Suppressor macrophage (primary cell): ENCODE data around the gene NT5DC3.

Experiments used
- DNase-seq, 4 experiments: peaks; one replicate each; pipeline ENCODE4 v3.0.0-alpha.2; 2020 to 2022

NT5DC3 gene

DNA sequence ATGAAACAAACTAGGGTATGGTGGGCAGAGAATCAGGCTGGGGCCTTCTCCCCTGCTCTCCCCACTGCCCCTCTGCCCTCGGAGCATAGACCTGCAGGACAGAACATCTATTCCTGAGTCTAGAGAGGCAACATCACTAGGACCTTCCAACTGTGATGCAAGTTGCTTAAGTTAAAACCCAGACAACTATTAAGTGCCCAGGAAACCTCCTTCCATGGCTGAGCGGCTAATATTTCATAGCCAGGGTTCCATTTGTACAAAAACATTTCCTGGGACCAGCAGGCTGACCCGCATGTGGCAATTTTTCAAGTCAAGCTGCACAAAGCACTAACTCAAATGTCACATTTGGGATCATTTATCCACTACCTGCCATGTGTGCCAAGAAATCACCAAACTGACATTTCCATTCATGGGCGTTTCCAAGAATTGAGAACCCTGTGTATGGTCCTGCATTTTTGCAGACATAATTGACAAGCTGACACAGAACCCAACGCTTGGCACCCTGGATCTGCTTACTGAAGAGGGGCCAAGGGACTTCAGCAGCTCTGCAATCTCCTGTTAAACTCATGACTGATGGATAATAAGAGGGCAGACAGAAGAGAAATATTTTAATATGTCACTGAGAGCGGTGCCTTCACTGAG is 32.7 kb downstream of the NT5DC3 start:
- no peak for DNase-seq

DNA sequence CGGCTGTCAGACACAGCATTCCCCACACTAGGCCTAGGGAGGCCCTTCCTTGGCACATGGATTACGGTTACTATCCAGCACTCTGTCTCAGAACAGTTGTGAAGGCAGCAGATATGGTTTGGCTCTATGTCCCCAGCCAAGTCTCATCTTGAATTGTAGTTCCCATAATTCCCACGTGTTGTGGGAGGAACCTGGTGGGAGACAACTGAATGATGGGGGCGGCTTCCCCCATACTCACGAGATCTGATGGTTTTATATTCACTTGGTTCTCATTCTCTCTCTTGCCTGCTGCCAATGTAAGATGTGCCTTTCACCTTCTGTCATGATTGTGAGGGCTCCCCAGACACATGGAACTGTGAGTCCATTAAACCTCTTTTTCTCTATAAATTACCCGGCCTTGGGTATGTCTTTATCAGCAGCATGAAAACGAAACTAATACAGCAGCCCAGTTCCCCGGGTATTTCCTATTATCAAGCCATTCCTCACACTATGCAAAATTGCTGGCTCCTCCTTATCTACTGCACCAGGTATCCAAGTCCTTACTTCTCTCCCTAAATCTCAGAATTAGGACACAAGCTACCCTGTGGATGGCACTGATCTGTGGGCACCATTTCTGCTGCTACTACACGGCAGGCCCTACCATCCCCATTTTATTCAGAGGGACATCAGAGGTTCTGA is 33.3 kb downstream of the NT5DC3 start:
- DNase-seq, result no peak

DNA sequence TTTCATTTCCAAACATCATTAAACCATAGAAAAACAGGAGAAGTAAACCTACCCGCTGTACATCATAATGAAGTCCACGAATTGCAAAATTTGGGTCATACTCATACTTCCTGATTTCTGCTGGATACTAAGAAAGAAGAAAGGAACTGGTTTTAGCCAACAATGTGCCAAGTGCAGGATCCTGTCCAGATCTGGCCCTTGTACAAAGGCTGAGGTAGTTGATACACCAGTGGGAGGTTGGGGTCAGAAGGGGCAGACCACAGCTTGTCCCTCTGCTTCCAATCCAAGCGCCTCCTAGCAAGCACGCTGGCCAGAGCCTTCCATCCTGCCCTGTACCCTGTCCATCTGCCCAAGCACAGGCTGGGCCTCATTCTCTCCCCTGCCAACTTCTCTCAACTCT is 34.2 kb downstream of the NT5DC3 start:
- peak; percentile 62 to 88 (median 76) for DNase-seq

DNA sequence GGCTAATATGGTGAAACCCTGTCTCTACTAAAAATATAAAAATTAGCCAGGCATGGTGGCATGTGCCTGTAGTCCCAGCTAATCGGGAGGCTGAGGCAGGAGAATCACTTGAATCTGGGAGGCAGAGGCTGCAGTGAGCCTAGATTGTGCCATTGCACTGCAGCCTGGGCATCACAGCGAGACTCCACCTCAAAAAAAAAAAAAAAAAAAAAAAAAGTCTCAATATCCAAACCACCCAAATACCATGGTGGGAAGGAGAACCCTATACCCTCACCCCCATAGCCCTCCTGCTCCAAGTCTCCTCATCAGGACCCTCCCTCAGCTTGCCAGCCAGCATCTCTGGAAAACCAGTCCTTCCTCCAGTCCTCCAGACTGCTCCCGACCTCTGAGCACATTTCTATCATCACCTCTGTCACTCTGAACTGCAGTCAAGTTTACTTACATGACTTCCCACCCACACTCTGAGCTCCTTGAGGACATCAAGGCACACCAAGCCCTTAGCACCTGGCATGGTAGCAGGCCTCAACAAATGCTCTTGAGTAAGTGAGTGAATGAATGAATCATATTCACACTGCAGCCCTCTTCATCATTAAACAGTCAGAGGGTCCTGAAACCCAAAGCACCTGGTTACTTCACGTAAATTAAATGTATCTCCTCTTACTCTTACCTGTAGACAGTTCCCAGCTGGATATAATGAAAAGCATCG is 35.2 kb downstream of the NT5DC3 start:
- no peak for DNase-seq

DNA sequence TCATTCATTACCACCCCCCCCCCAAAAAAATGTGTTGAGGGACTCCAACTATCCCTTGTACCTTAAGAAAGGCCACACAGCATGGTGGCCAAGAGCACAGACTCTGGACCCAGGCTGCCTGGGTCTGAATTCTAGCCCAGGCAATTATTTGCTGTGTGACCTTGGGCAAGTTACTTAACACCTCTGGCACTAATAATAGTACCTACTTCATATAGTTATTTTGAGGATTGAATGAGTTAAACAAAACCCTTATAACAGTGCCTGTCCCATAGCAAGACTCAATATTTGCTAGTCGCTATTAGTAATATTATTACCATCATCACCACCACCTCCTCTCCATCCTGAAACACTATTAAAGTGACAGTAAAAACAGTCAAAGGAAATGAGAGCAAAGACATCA is 37.2 kb downstream of the NT5DC3 start:
- DNase-seq, result no peak

DNA sequence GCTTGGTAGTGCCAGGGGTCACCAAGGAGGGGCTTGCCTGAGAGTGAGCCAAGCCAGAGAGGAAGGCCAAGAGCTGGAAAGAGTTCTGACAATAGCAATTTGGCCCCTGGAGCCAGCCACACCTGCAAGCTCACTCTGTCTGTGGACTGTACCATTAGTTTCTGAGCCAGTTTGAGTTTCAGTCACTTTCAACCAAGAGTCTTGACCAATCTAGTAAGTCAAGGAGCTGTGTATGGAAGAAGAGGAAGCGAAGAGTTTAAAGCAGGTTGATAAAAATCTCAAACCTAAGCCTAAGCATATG is 38.5 kb downstream of the NT5DC3 start:
- DNase-seq, result no peak

DNA sequence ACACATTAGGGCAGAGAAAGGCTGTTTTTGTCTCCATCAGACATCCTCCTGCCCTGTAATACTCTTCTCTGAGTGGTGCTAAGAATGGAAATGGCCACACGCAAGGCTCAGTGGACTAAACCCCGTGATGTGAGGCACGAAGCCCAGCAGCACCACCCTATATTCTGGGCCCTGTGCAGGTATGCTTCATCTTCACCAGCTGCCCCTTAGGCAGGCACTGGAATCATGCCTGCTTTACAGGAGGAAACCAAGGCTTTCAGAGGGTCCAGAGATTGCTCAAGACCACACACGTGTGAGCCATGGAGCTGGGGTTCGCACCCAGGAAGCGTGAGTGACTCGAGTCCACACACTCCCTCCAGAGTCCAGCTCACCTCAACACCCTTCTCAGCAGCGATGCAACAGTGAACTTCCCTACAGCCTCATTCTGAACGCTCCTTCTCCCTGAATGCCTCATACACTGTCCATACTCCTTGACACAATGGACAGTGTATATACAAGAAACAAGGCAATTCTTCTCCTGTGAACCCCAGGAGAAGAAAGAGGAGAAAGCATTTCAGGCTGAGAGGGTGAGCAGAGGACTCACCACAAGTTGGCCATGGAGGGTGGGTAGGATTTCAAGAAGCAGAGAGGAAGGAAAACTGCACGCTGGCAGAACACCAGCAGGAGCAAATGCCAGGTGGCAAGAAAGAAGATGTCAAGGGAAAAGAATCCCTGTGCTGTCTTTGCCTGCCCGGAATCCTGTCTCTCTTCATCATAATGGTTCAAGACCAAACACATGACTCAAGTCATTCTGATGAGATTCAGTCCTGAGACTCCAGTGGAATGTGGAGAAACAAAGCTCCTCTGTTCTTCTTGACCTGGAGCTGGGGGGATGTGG is 39.1 kb downstream of the NT5DC3 start:
- no peak for DNase-seq

DNA sequence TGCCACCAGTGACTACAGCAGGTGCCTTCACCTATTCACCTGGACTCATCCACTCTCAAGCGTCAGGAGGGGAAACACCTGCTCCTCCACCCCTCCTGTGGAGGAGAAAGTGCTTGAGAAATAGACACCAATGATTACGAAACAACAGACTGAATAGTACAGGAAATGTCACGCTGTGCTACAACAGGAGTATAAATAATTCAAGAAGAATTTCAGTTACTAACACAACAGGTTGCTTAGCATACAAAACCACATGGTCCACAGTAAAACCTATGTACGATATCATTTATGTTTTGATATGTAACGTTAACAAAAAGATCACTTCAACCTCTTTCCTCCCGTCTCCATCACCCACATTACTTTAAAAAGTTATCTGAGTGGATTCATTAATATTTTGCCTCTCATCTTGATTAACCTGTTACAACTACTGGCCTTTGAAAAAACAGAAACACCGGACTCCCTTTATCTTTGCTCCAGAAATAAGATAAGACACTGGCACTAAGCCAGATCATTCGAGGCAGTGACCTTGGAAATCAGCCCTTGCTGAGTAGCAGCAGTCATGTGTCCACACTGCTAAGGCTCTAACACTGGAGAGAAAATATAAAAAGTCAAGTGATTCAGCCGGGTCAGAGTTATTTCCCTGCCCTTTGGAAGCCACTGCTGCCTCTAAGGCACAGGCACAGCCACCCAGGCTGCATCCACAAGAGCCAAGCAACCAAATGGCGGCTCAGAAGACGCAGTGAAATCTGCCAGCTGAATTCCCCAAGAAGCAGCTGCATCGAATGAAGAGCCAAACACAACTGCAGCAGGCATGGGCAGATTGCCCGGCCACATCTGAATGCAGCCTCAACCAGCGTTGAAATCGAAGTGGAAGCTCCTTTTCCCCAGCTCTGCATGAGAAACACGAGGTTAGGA is 40.9 kb downstream of the NT5DC3 start:
- DNase-seq, result peak in 3 of 4 experiments; percentile 15 to 40 (median 38)

DNA sequence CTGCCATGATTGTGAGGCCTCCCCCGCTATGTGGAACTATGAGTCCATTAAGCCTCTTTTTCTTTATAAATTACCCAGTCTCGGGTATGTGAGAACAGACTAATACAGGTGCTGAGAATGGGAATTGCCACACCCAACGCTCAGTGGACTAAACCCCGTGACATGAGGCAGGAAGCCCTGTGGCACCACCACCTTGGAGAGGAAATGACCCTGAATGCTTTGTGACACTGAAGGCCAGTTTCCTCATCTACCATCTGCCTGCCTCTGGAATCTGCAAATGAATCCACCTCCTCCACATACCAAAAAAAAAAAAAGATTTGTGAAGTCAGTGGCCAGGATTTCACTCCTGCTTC is 41.6 kb downstream of the NT5DC3 start:
- DNase-seq, result peak in 3 of 4 experiments; percentile 43 to 51 (median 46)

DNA sequence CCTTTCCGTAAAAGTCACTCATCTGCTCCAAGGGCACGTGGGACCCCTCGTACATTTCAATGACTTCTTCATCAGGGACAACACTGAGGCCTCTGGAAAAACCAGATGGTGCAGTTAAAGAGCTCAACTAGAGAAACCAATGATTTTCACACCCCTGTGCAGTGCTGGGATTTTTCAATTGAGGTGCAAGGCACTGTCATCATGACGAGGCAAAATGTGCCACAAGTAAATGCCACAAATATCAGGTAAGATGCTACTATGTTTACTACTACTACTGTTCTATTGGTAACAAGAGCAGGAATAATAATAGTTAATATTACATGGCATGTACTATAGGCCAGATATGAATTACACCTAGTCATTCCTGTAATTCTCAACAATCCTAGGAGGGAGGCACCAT is 42.4 kb downstream of the NT5DC3 start:
- DNase-seq, result no peak

DNA sequence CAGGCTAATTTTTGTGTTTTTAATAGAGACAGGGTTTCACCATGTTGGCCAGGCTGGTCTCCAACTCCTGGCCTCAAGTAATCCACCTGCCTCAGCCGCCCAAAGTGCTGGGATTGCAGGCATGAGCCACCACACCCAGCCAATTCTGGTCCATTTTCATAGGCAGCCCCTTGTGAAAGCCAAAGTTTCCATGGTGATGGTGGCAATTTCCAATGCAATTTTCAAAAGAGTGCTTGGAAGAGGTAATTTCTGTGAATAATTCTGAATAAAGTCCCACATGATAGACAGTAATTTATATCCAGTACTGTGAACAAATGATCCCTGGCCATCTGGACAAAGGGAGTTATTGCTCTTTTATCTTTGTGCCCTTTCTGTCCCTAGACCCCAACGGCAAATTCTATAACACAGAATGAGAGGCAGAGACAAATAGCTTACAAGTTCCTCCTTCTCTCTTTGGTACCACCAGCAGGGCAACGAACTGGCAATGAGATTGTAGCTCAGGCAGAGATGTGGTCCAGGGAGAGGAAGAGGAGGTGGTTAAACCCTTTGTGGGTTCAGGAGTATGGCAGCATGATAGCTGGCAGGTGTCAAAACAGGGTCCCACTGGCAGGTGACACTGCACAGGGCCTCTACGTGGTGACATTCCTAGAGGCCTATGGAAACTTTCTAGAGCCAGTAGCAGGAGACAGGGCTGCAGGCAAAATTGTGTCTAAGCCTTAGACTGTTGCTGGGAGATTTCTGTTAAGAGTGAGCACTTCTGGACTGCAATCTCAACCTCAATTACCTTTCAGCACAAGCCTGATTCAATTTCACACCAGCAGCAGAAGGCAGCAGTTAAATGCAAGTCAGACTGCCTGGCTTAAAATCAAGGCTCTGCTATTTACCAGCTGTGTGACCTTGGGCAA is 46.5 kb downstream of the NT5DC3 start:
- no peak for DNase-seq

DNA sequence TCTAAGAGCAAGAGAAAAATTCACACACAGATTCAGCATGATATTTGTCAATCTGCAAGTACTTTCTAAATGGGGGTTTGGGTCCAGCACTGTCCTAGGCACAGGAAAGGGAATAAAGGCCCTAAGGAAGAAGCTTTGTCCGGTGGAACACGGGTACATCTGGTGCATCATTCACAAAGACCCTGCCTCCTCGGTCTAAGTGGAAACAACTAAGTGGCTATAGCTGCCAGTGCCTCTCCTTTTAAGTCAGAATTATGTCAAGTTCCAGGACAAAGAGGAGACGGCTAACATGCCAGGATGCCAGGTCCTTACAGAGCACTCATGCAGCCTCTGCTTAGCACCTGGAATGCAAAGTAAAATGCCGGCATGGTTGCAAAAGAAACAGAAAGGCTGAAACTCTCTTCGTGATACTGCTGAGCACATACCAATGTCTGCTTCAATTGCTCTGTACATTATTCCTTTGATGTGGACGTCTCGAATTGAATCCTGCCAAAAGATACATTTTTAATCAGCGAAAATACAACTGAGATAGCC is 47.5 kb downstream of the NT5DC3 start:
- DNase-seq, result no peak

DNA sequence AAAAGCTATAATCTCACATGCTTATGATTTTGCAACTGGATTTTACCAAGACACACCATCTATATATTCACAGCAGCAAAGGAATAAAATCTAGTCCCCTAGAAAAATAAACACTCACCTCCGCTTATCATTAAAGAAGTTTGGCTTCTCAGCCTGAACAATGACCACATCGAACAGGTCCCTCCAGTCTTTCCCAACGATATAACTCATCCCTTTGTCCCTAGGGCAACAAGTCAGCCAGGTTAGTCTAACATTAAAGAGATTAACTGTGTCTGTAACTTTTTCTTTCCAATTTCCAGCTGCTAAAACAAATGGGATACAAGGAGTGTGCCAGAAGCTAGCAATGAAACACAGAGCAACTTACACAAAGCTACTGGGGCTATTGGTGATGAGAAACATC is 48.0 kb downstream of the NT5DC3 start:
- DNase-seq, result no peak

DNA sequence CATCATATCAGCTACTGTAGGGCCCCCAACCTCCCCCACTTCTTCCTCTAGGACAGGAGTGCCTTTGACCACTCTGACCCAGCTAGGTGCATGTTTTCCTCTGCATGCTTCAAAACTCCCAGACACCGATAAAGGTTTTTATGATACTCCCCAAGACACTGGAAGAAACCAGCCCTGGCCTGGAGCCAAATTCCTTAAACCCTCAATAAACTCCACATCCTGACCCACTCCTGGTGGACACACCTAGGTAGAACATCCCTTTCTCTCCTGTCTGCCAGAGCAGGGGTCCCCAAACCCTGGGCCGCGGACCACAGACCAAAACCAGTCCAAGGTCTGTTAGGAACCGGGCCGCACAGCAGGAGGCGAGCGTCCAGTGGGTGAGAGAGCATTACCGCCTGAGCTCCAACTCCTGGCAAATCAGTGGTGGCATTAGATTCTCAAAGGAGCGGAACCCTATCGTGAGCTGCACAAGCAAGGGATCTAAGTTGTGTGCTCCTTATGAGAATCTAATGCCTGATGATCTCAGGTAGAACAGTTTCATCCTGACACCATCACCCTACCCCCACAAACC is 49.6 kb downstream of the NT5DC3 start:
- DNase-seq, result no peak

DNA sequence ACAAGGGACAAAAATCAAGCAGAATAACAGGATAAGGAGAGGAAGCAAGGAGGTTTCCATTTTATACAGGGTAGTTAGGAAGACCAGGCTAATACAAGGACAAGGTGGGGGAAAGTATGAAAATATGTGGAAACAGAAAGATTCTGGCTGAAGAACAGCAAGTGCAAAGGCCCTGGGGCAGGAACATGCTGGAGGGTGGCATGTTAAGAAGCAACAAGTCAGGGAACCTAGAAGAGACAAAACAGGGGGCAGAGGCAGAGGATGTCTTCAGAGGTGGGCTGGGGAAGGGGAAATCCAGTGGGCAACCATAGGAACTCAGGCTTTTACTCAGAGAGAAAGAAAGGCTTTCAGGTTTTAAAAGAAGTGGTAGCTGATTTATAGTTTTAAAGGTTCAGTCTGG is 54.8 kb downstream of the NT5DC3 start:
- no peak for DNase-seq

DNA sequence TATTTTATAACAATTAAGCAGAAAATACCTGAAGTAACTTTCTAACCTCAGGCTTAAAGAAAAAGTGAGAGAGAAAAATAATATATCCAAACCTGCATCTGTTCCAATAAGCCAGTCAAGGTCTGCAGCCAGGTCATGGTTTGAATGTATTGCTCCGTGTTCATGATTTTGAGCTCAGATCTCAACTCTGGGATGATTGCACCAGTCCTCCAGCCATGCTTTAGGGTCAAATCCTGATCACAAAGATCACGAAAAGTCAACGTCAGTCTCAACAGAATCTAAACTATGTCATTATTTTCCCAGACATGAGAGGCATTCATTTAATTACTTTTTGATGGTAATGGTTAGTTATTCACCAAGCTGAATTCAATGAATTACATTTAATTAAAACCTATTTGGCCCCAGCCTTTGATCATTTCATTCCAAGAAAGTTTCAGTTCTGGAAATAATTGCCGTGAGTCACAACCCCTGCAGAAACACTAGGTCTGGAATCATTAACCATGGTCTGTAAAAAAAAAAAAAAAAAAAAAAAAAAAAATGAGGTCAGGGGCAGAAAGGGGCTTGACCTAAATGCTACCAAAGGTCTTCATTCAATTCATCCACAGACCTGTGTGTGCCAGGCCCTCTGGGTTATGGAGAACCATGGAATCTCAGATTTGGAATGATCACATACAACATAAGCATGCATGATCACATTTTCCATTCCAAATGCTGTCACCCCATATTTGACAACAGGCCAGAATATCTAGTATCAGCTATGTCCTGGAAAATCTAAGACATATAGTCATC is 55.6 kb downstream of the NT5DC3 start:
- no peak for DNase-seq

DNA sequence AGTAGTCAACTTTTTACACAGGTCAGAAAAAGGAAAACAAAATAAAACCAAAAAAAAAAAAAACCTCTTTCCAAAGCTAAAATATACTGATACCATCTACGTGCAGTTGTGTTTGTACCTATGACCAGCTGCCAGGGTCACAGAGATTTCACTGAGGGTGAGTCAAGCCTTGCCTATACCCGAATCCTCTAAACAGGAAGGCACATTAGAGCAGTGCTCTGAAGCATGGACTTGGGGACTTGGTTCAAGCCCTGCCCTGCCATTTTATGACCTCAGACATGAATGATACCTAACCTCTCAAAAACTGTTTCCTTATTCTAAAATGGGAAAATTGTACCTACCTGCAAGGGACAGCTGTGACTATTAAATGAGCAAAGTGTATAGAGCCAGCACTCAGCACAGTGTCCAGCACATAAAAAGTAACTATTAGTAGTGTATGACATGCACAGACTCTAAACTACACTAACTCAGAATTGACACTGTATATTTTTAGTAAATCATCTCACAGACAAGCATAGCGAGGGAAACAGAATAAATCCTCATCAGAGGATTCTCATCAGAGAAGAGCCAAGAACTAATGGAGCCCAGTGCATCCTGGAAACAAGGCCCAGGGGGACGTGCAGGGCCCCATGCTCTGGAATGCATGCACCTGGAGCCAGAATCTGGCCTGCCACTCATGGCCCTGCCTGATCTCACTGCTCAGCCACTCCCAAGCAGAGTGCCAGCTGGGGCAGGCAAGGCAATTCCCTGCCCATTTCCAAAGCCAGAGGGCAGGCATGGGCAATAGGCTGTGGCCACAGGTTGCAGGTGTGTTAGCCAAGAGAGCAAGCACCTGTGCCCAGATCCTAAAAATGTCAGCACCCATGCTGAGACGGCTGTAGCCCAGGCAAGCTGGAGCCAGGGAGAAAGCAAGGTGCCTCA is 57.0 kb downstream of the NT5DC3 start:
- no peak for DNase-seq

DNA sequence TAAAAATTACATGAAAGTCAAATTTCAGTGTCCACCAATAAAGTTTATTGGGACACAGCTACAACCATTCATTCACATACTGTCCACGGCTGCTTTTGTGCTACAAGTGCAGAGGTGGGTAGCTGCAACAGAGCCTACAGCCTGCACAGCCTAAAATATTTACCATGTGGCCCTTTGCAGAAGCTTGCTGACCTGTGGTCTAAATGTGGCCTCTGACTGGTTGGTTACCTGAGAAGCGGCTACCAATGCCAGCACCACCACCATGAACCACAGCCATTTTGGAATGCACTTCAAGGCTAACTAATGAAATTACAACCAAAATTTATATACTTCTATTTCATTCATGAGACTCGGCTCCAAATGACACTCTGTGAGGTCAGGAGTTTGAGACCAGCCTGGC is 58.6 kb downstream of the NT5DC3 start:
- no peak for DNase-seq
